ENCODE measurements around the gene HCK.
A peak's percentile ranks its signal among the peaks of the same experiment; 100 is the strongest.

HCK gene

GRCh38 chr20:32063695-32064094 is 11.7 kb downstream of the HCK start:
- no peak for DNase-seq

- DNase-seq: no peak
Measured at GRCh38 chr20:32064667-32065066, 12.6 kb downstream of the HCK start.

GRCh38 chr20:32067234-32067821 is 15.3 kb downstream of the HCK start:
- no peak for DNase-seq

GRCh38 chr20:32068174-32068573 is 16.1 kb downstream of the HCK start:
- no peak for DNase-seq

GRCh38 chr20:32069711-32070110 is 17.7 kb downstream of the HCK start:
- no peak for DNase-seq

- no peak for DNase-seq
Measured at GRCh38 chr20:32070282-32070681, 18.2 kb downstream of the HCK start.

- no peak for DNase-seq
Measured at GRCh38 chr20:32070690-32071213, 18.7 kb downstream of the HCK start.

- DNase-seq: no peak
Measured at GRCh38 chr20:32071395-32072167, 19.5 kb downstream of the HCK start.

GRCh38 chr20:32072168-32072750 is 20.2 kb downstream of the HCK start:
- DNase-seq: no peak

- no peak for DNase-seq
Measured at GRCh38 chr20:32075534-32075933, 23.5 kb downstream of the HCK start.

- DNase-seq: no peak
Measured at GRCh38 chr20:32077190-32077589, 25.1 kb downstream of the HCK start.

GRCh38 chr20:32078322-32078721 is 26.3 kb downstream of the HCK start:
- no peak for DNase-seq

- no peak for DNase-seq
Measured at GRCh38 chr20:32078791-32079190, 26.7 kb downstream of the HCK start.

GRCh38 chr20:32079655-32080109 is 27.6 kb downstream of the HCK start:
- DNase-seq: no peak

- DNase-seq: no peak
Measured at GRCh38 chr20:32080783-32081182, 28.7 kb downstream of the HCK start.

GRCh38 chr20:32083469-32083868 is 31.4 kb downstream of the HCK start:
- no peak for DNase-seq

- no peak for DNase-seq
Measured at GRCh38 chr20:32087070-32087469, 35.0 kb downstream of the HCK start.

GRCh38 chr20:32088759-32089158 is 36.7 kb downstream of the HCK start:
- no peak for DNase-seq

GRCh38 chr20:32089637-32090362 is 37.8 kb downstream of the HCK start:
- no peak for DNase-seq

- DNase-seq: peak; percentile 52
Measured at GRCh38 chr20:32091888-32092346, 39.9 kb downstream of the HCK start.

- DNase-seq: no peak
Measured at GRCh38 chr20:32098786-32099185, 46.7 kb downstream of the HCK start.

GRCh38 chr20:32108814-32109391 is 56.9 kb downstream of the HCK start:
- DNase-seq: no peak

All from central memory CD4-positive, alpha-beta T cell (primary cell).